Panc1 (cell line): ENCODE results near the gene SART3. TPM values are rescaled to one million over a fixed set of nuclear protein-coding genes. Genes with fewer than 3 reads are reported as not detected.
A peak's percentile ranks its signal among the peaks of the same experiment; 100 is the strongest.

Source experiments
- ATAC-seq: fragments of 200-7000 bp; cut with Tn5 transposase; 2 replicates; pipeline ENCODE4 v1.9.1; 2020; ENCODE audit warnings: mild to moderate bottlenecking, moderate library complexity
- BruUV-seq: library from RNA; stranded (reverse); fragments of 400-500 nt; replicated peaks from 2 replicates; lab custom pipeline; 2021; lab: Mats Ljungman, UMichigan
- CTCF ChIA-PET: fragments of 300-600 bp; sonication (Branson Sonifier 250); formaldehyde crosslinking; loops from one replicate; lab custom pipeline; 2022; ENCODE audit warnings: antibody characterized with exemption; lab: Charles Lee
- POLR2A ChIA-PET: fragments of 300-600 bp; sonication (Branson Sonifier 250); formaldehyde crosslinking; loops from one replicate; lab custom pipeline; 2022; ENCODE audit warnings: antibody characterized with exemption; lab: Charles Lee
- DNase-seq: peaks from one replicate; pipeline ENCODE4 v3.0.0-alpha.2; 2010; ENCODE audit warnings: low read depth, low spot score
- H3K27ac ChIP-seq: 2 replicates; pipeline ENCODE4 v1.5.1; 2011; ENCODE audit warnings: mild to moderate bottlenecking, low read length, inconsistent platforms
- H3K27me3 ChIP-seq: fragments of 200-500 bp; sonication (Bioruptor generic); 2 replicates; pipeline ENCODE4 v1.6.0; 2014; ENCODE audit warnings: low read length, inconsistent platforms; ENCODE audit not compliant: control insufficient read depth, insufficient read depth
- H3K36me3 ChIP-seq: fragments of 200-500 bp; sonication (Bioruptor generic); 2 replicates; pipeline ENCODE4 v1.5.1; 2014; ENCODE audit warnings: inconsistent platforms, mild to moderate bottlenecking, low read length, moderate library complexity; ENCODE audit not compliant: control insufficient read depth, insufficient read depth
- H3K4me1 ChIP-seq: 2 replicates; pipeline ENCODE4 v1.5.1; 2011; ENCODE audit warnings: inconsistent platforms, mild to moderate bottlenecking, low read length, moderate library complexity; ENCODE audit not compliant: control insufficient read depth, insufficient read depth
- H3K4me3 ChIP-seq, 2 experiments: 2 replicates each; pipeline ENCODE4 v1.5.1; 2011 to 2012; ENCODE audit warnings: low read depth in 2 of 2, low read length in 2 of 2, mild to moderate bottlenecking in 2 of 2, inconsistent platforms in 1 of 2, moderate library complexity in 1 of 2
- H3K9me3 ChIP-seq: fragments of 200-500 bp; sonication (Bioruptor generic); 2 replicates; pipeline ENCODE4 v1.5.1; 2014; ENCODE audit warnings: low read depth, mild to moderate bottlenecking, inconsistent platforms, low read length, moderate library complexity; ENCODE audit not compliant: control insufficient read depth, insufficient read depth
- CTCF ChIP-seq: fragments of 450-650 bp; IDR thresholded peaks from 2 replicates; pipeline ENCODE4 v1.5.1; 2017; ENCODE audit warnings: mild to moderate bottlenecking
- POLR2AphosphoS5 ChIP-seq: IDR thresholded peaks from 2 replicates; pipeline ENCODE4 v1.6.1; 2012; ENCODE audit warnings: mild to moderate bottlenecking, low read depth, low read length, moderate library complexity
- REST ChIP-seq, 2 experiments: IDR thresholded peaks; 2 replicates each; pipeline ENCODE4 v1.6.1; 2011 to 2012; ENCODE audit warnings: low read depth in 2 of 2, control low read depth in 1 of 2, low read length in 1 of 2, mild to moderate bottlenecking in 1 of 2, moderate library complexity in 1 of 2; ENCODE audit not compliant: insufficient read depth in 1 of 2
- SIN3A ChIP-seq: IDR thresholded peaks from 2 replicates; pipeline ENCODE4 v1.6.1; 2012; ENCODE audit warnings: low read depth, mild to moderate bottlenecking, low read length, moderate library complexity, borderline replicate concordance; ENCODE audit not compliant: insufficient read depth
- TCF7L2 ChIP-seq: IDR thresholded peaks from 2 replicates; pipeline ENCODE4 v1.6.1; 2011; ENCODE audit warnings: mild to moderate bottlenecking, low read depth, low read length, inconsistent platforms
- in situ Hi-C: cut with HindIII; loops from 2 replicates; pipeline ENCODE4 v1.10.0; 2016; ENCODE audit warnings: low sequenced_read_pairs, low pct_unique_long_range_greater_than_20kb
- intact Hi-C: fragments of 100-400 bp; cut with micrococcal nuclease; formaldehyde crosslinking; loops from one replicate; pipeline ENCODE4 v1.10.0; 2022; ENCODE audit not compliant: unreplicated experiment
- total RNA-seq: library from RNA; stranded (reverse); gene quantifications from one replicate; pipeline ENCODE4 v1.2.1, GENCODE V29; 2021; ENCODE audit not compliant: unreplicated experiment

Gene SART3
- total RNA-seq, 1 experiment from 2014 or later, result 55.9 TPM

- ATAC-seq (peak; percentile 42; the same call in 1 of the 2 replicates), DNase-seq (no peak)
- H3K9me3 ChIP-seq, result peaks cover 4% of the 10 kb centered on the region; the same call in 1 of the 2 replicates
- H3K36me3 ChIP-seq, result no peaks in the 10 kb centered on the region
- intact Hi-C loops, result no loop called here
- ChIA-PET CTCF (no interaction called here), POLR2A (no interaction called here)
- H3K27ac ChIP-seq, result no peak overlapping the region
- no peak overlapping the region for H3K4me3 ChIP-seq
- in situ Hi-C loops, result no loop called here
- no peak for TF ChIP-seq SIN3A
- TF ChIP-seq POLR2AphosphoS5, result no peak
- TF ChIP-seq REST (IDR thresholded peaks at IDR 0.05; ENCODE audit: insufficient read depth in 1 of 2, low read depth in 2 of 2, low read length in 1 of 2), result no peak
- TF ChIP-seq TCF7L2, result no peak
- TF ChIP-seq CTCF, result no peak
- no TSS peak for BruUV-seq
- H3K4me1 ChIP-seq, result peaks cover 3% of the 10 kb centered on the region; the same call in 1 of the 2 replicates
- H3K27me3 ChIP-seq, result no peaks in the 10 kb centered on the region; the same call in 1 of the 2 replicates
These were observed 62.8 kb downstream of the SART3 start for GRCh38 chr12:108498136-108498535.

GRCh38 chr12:108495823-108496579 is 65.0 kb downstream of the SART3 start:
- Histone ChIP-seq H3K27ac (no peak overlapping the region), H3K4me3 (no peak overlapping the region), H3K36me3 (no peaks in the 10 kb centered on the region), H3K27me3 (no peaks in the 10 kb centered on the region; the same call in 1 of the 2 replicates), H3K9me3 (no peaks in the 10 kb centered on the region), H3K4me1 (peaks cover 3% of the 10 kb centered on the region; the same call in 1 of the 2 replicates)
- in situ Hi-C loops, result no loop called here
- TF ChIP-seq SIN3A (no peak), REST (IDR thresholded peaks at IDR 0.05; ENCODE audit: insufficient read depth in 1 of 2, low read depth in 2 of 2, low read length in 1 of 2) (no peak), POLR2AphosphoS5 (no peak), TCF7L2 (no peak), CTCF (no peak)
- BruUV-seq, result no TSS peak
- intact Hi-C loops, result no loop called here
- ChIA-PET CTCF (no interaction called here), POLR2A (no interaction called here)
- DNase-seq (no peak), ATAC-seq (no peak)
